IPS-NIHi7 (cell line): ENCODE results near the gene DDX1.
A peak's percentile ranks its signal among the peaks of the same experiment; 100 is the strongest.

Experiments
- DNase-seq: peaks from one replicate; pipeline ENCODE4 v3.0.0; 2012; ENCODE audit warnings: mixed read lengths; ENCODE audit errors: extremely low spot score

Gene DDX1

GRCh38 chr2:15562354-15563031 is 29.2 kb upstream of the DDX1 start:
- no peak for DNase-seq

GRCh38 chr2:15563227-15564100 is 28.2 kb upstream of the DDX1 start:
- DNase-seq = no peak

GRCh38 chr2:15565392-15565791 is 26.3 kb upstream of the DDX1 start:
- no peak for DNase-seq

GRCh38 chr2:15565994-15566671 is 25.5 kb upstream of the DDX1 start:
- DNase-seq = no peak

- DNase-seq = no peak
Measured at GRCh38 chr2:15566912-15567311, 24.8 kb upstream of the DDX1 start.

GRCh38 chr2:15568874-15569273 is 22.8 kb upstream of the DDX1 start:
- DNase-seq = no peak

GRCh38 chr2:15570104-15570503 is 21.6 kb upstream of the DDX1 start:
- DNase-seq = no peak

GRCh38 chr2:15571729-15572128 is 19.9 kb upstream of the DDX1 start:
- no peak for DNase-seq

- DNase-seq = peak; percentile 80
Measured at GRCh38 chr2:15577071-15577735, 14.5 kb upstream of the DDX1 start.

- no peak for DNase-seq
Measured at GRCh38 chr2:15579641-15580040, 12.0 kb upstream of the DDX1 start.

GRCh38 chr2:15580451-15580850 is 11.2 kb upstream of the DDX1 start:
- no peak for DNase-seq

- DNase-seq = no peak
Measured at GRCh38 chr2:15582710-15583357, 8.8 kb upstream of the DDX1 start.

- no peak for DNase-seq
Measured at GRCh38 chr2:15583826-15584225, 7.8 kb upstream of the DDX1 start.

- no peak for DNase-seq
Measured at GRCh38 chr2:15584316-15584715, 7.4 kb upstream of the DDX1 start.

- no peak for DNase-seq
Measured at GRCh38 chr2:15584767-15585469, 6.8 kb upstream of the DDX1 start.

- peak; percentile 63 for DNase-seq
Measured at GRCh38 chr2:15588329-15588919, 3.2 kb upstream of the DDX1 start.

GRCh38 chr2:15591373-15591691 is 336 bp upstream of the DDX1 start:
- DNase-seq = no peak

- no peak for DNase-seq
Measured at GRCh38 chr2:15593327-15593705, 1.6 kb downstream of the DDX1 start.

GRCh38 chr2:15594291-15595256 is 2.9 kb downstream of the DDX1 start:
- no peak for DNase-seq
